GM13977 (cell line): ENCODE data around the gene NME4.

Experiments
- DNase-seq: peaks from one replicate; pipeline ENCODE4 v3.0.0; 2012; ENCODE audit warnings: low spot score
- CTCF ChIP-seq: IDR thresholded peaks from 2 replicates; pipeline ENCODE4 v1.5.1; 2012; ENCODE audit warnings: mild to moderate bottlenecking, control low read depth; ENCODE audit not compliant: insufficient read depth; ENCODE audit errors: extremely low read depth, missing control alignments
- in situ Hi-C: fragments of 300-500 bp; cut with MboI; formaldehyde crosslinking; loops from one replicate; pipeline ENCODE4 v1.12.0; 2022; ENCODE audit warnings: low sequenced_read_pairs, low pct_unique_long_range_greater_than_20kb, mixed read lengths, inconsistent platforms; ENCODE audit not compliant: unreplicated experiment

Gene NME4

GRCh38 chr16:363110-363765 is 33.8 kb upstream of the NME4 start:
- DNase-seq, result no peak
- TF ChIP-seq CTCF, result no peak
- in situ Hi-C loops, result no loop called here

GRCh38 chr16:363766-364490 is 33.1 kb upstream of the NME4 start:
- in situ Hi-C loops, result no loop called here
- DNase-seq, result no peak
- TF ChIP-seq CTCF, result no peak

GRCh38 chr16:364595-365491 is 32.2 kb upstream of the NME4 start:
- no peak for TF ChIP-seq CTCF
- no peak for DNase-seq
- in situ Hi-C loops, result no loop called here

GRCh38 chr16:366476-366875 is 30.5 kb upstream of the NME4 start:
- in situ Hi-C loops, result no loop called here
- no peak for DNase-seq
- no peak for TF ChIP-seq CTCF

- TF ChIP-seq CTCF, result no peak
- in situ Hi-C loops, result no loop called here
- DNase-seq, result no peak
Observed at GRCh38 chr16:367333-367903, 29.6 kb upstream of the NME4 start.
